IPS DF 19.7 (cell line): Measurements from ENCODE around the gene MRRF.

ENCODE experiments used
- DNase-seq: peaks from one replicate; pipeline ENCODE4 v3.0.0-alpha.2; 2013; ENCODE audit warnings: low read depth, low spot score

Gene MRRF

GRCh38 chr9:122228568-122229484 is 35.9 kb upstream of the MRRF start, which contains the start of gene LHX6:
TSS of gene LHX6 (minus strand) at chr9:122228957. CDS start at chr9:122228740, 217 bp downstream.
- DNase-seq, result no peak

GRCh38 chr9:122229485-122229837 is 35.2 kb upstream of the MRRF start:
- no peak for DNase-seq

GRCh38 chr9:122232796-122233306 is 31.8 kb upstream of the MRRF start:
- no peak for DNase-seq

- DNase-seq, result no peak
Observed at GRCh38 chr9:122234022-122234748, 30.5 kb upstream of the MRRF start.

GRCh38 chr9:122236681-122237080 is 28.0 kb upstream of the MRRF start:
- DNase-seq, result no peak

GRCh38 chr9:122239722-122240121 is 25.0 kb upstream of the MRRF start:
- DNase-seq, result no peak

GRCh38 chr9:122244349-122244748 is 20.3 kb upstream of the MRRF start:
- no peak for DNase-seq

GRCh38 chr9:122246666-122247065 is 18.0 kb upstream of the MRRF start:
- DNase-seq, result no peak

GRCh38 chr9:122248448-122248865 is 16.2 kb upstream of the MRRF start:
- no peak for DNase-seq

- no peak for DNase-seq
Observed at GRCh38 chr9:122251351-122251750, 13.3 kb upstream of the MRRF start.

GRCh38 chr9:122252796-122253195 is 11.9 kb upstream of the MRRF start:
- no peak for DNase-seq

- DNase-seq, result no peak
Observed at GRCh38 chr9:122254761-122255160, 9.9 kb upstream of the MRRF start.

GRCh38 chr9:122256206-122256605 is 8.5 kb upstream of the MRRF start:
- DNase-seq, result no peak

- no peak for DNase-seq
Observed at GRCh38 chr9:122258886-122259415, 5.7 kb upstream of the MRRF start.

- DNase-seq, result no peak
Observed at GRCh38 chr9:122261469-122261881, 3.2 kb upstream of the MRRF start.

GRCh38 chr9:122262073-122262472 is 2.6 kb upstream of the MRRF start:
- DNase-seq, result no peak

GRCh38 chr9:122263699-122264349 is 858 bp upstream of the MRRF start:
- DNase-seq, result no peak

- DNase-seq, result no peak
Observed at GRCh38 chr9:122265149-122265915, 650 bp downstream of the MRRF start.

GRCh38 chr9:122268041-122268814 is 3.5 kb downstream of the MRRF start:
- DNase-seq, result no peak

GRCh38 chr9:122274055-122274454 is 9.4 kb downstream of the MRRF start:
- DNase-seq, result no peak
